Measurements from ENCODE around the gene PIK3CB. TPM values are rescaled to one million over a fixed set of nuclear protein-coding genes. Genes with fewer than 3 reads are reported as not detected.

Gene PIK3CB
- total RNA-seq, 2 donors from 2014 or later: 43.4 to 51.5 TPM

DNA sequence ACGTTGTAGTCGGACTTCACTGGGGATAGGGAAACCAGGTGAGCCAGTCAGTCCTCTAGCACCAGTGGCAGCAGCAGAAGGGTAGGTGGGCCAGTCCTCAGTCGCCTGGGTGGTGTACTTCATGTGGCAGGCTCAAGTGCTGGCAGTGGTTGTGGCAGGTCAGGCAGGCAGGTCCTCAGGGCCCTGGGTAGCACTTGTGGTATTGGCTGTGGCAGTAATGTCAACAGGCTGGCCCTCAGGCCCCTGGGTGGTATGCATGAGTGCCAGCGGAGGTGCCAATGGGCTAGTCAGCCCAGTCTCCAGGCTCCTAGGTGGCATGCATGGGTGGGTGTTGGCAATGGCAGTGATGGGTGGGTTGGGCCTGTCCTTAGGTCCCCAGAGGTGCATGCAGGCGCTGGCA, 185.6 kb downstream of the PIK3CB start:
- TF ChIP-seq, protein P1, sequence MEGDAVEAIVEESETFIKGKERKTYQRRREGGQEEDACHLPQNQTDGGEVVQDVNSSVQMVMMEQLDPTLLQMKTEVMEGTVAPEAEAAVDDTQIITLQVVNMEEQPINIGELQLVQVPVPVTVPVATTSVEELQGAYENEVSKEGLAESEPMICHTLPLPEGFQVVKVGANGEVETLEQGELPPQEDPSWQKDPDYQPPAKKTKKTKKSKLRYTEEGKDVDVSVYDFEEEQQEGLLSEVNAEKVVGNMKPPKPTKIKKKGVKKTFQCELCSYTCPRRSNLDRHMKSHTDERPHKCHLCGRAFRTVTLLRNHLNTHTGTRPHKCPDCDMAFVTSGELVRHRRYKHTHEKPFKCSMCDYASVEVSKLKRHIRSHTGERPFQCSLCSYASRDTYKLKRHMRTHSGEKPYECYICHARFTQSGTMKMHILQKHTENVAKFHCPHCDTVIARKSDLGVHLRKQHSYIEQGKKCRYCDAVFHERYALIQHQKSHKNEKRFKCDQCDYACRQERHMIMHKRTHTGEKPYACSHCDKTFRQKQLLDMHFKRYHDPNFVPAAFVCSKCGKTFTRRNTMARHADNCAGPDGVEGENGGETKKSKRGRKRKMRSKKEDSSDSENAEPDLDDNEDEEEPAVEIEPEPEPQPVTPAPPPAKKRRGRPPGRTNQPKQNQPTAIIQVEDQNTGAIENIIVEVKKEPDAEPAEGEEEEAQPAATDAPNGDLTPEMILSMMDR (IDR thresholded peaks at IDR 0.05): no peak
- no peaks in the 10 kb centered on the region for H3K36me3 ChIP-seq
- H3K4me1 ChIP-seq: no peaks in the 10 kb centered on the region
- intact Hi-C loops (cut with DNase I): no loop called here
- no peak overlapping the region for H3K4me3 ChIP-seq
- no peak for DNase-seq
- H3K27ac ChIP-seq: no peak overlapping the region
- no peak overlapping the region for H3K9ac ChIP-seq (ENCODE audit: low read depth in 2 of 2, low read length in 2 of 2)
- H3K27me3 ChIP-seq: no peaks in the 10 kb centered on the region
- no peaks in the 10 kb centered on the region for H3K9me3 ChIP-seq

- Histone ChIP-seq H3K27ac (no peak overlapping the region), H3K36me3 (no peaks in the 10 kb centered on the region), H3K4me1 (no peaks in the 10 kb centered on the region), H3K9me3 (no peaks in the 10 kb centered on the region), H3K27me3 (no peaks in the 10 kb centered on the region), H3K4me3 (no peak overlapping the region), H3K9ac (ENCODE audit: low read depth in 2 of 2, low read length in 2 of 2) (no peak overlapping the region)
- intact Hi-C loops (cut with DNase I): no loop called here
- no peak for DNase-seq
- TF ChIP-seq, protein P1 (IDR thresholded peaks at IDR 0.05): no peak
Observed at GRCh38 chr3:138646513-138646912, 188.2 kb downstream of the PIK3CB start.

DNA sequence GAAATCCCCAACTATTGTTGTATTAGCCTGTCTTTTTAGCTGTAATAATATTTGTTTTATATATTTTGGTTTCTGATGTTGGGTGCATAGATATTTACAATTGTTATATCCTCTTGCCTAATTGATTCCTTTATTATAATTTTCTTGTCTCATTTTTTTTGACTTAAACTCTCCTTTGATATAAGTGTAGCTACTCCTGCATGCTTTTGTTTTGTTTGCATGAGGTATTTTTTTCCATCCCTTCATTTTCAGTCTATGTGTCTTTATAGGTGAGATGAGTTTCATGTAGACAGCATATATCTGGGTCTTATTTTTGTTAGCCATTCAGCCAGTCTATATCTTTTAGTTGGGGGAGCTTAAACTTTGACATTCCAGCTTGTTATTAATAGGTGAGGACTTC, 188.7 kb downstream of the PIK3CB start:
- Histone ChIP-seq H3K9ac (ENCODE audit: low read depth in 2 of 2, low read length in 2 of 2) (no peak overlapping the region), H3K27ac (no peak overlapping the region), H3K9me3 (no peaks in the 10 kb centered on the region), H3K4me3 (no peak overlapping the region), H3K27me3 (no peaks in the 10 kb centered on the region), H3K36me3 (no peaks in the 10 kb centered on the region), H3K4me1 (no peaks in the 10 kb centered on the region)
- TF ChIP-seq, protein P1 (IDR thresholded peaks at IDR 0.05): no peak
- intact Hi-C loops (cut with DNase I): no loop called here
- no peak for DNase-seq

GRCh38 chr3:138642927-138643253, 191.8 kb downstream of the PIK3CB start:
- Histone ChIP-seq H3K27ac (no peak overlapping the region), H3K27me3 (no peaks in the 10 kb centered on the region), H3K9ac (ENCODE audit: low read depth in 2 of 2, low read length in 2 of 2) (no peak overlapping the region), H3K4me1 (no peaks in the 10 kb centered on the region), H3K9me3 (no peaks in the 10 kb centered on the region), H3K36me3 (no peaks in the 10 kb centered on the region), H3K4me3 (no peak overlapping the region)
- DNase-seq: no peak
- intact Hi-C loops (cut with DNase I): no loop called here
- TF ChIP-seq, protein P1 (IDR thresholded peaks at IDR 0.05): no peak

GRCh38 chr3:138642226-138642926, 192.4 kb downstream of the PIK3CB start:
- H3K27me3 ChIP-seq: no peaks in the 10 kb centered on the region
- no peak overlapping the region for H3K27ac ChIP-seq
- H3K9me3 ChIP-seq: no peaks in the 10 kb centered on the region

More at GRCh38 chr3:138642226-138642926, 192.4 kb downstream of the PIK3CB start:
- no peaks in the 10 kb centered on the region for H3K36me3 ChIP-seq
- intact Hi-C loops (cut with DNase I): no loop called here
- TF ChIP-seq, protein P1 (IDR thresholded peaks at IDR 0.05): no peak
- H3K9ac ChIP-seq (ENCODE audit: low read depth in 2 of 2, low read length in 2 of 2): no peak overlapping the region
- H3K4me3 ChIP-seq: no peak overlapping the region
- DNase-seq: no peak
- no peaks in the 10 kb centered on the region for H3K4me1 ChIP-seq

Measured in colonic mucosa (tissue), 4 donors.